ENCODE data around the gene ITSN2.

The ITSN2 gene

DNA sequence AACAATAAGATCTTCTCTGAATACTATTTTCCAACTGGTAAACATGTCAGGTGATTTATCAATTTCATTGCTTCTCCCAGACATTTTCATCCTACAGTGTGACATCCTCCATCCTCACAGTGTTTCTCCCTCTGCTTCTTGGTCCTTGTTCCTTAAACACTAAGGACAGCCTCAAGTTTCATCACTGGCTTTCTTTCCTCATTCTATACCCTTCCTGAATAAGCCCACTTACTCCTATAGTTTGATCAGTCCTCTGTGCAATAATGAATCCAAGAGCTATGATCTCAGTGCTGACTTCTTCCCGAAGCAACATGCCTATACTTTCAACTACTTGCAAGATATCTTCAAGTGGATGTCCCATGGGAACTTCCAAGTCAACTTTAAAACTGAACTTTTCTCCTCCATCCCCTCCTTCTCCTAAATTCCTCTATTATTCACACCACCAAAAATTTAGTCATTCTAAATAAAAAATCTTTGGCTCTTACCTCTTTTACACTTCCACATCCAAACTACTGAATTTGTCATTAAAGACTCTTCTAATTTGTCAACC, 97.8 kb downstream of the ITSN2 start:
- DNase-seq = no peak

DNA sequence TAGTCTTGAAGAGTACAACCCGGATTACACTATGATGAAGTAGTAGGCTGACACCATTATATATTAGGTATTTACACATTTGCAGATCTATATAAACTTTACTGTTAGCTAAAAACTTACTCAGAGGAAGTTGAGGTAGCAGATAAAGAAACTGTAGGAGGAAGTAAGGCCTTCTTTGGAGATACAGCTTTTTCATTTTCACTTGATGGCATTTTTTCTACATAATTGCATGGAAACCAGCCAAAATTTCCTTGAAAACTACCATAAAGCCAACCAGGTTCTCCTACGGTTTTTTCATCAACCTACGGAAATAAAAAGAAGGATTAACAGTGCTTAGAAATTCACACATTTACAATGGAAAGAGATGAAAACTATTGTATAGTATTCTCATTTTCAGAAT, 98.9 kb downstream of the ITSN2 start:
- DNase-seq = peak in 1 of 2 experiments; percentile 29

DNA sequence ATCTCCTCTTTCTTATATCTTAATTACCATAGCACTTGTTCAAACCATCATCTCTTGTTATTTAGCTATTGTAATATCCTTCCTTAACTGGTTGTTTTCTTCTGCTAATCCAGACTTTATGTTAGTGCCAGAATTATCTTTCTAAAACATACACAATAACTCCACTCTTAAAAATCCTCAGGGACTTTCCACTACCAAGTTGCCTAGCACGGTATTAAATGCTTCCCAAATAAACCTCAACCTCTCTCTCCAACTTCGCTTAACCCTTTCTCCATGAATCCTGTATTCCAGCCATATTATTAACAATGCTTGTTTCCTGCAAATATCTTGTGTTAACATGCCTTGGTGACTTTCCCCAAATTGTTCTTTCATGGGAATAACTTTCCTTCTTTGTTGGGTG, 101.0 kb downstream of the ITSN2 start:
- no peak for DNase-seq

DNA sequence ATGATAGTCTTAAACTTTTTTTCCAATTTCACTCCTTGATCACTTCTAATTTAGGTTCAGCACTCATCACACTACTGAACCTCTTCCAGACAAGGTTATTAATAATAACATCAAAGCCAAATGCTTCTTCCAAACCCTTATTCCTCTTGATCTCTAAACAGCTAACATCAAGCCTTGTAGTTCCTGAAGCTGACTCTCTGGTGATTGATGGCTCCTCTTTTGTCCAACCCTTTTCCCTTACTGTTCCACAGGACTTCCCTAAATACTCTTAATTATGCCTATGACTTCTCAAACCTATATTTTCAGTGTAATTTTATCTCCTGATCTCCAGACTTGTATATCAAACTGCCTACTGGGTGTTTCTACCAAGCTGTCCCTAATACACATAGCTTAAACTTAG, 101.6 kb downstream of the ITSN2 start:
- no peak for DNase-seq

DNA sequence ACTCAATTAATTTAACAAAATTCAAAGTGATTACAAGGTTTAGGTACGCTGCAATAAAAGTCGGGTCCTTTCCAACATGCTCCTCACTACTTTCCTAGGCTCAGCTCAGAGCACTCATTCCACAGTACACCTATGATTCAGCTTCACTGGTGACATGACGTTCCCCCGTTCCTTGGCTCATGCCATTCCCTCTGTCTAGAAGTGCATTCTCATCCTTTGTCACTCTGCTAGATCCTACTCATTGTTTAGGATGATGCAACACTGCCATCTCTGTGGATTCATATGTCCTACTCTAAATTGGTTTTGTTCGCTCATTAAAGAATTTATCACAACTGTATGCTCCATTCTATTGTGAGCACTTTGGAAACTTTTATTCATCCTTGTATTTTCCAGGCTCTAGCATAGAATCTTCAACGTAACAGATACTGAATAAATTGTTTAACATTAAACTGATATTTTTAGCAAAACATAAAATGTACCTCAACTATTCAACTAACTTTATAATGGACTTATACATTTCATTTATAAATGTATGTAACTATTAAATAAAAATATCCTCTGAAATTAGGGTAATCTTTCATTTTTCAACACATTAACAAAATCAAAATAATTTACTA, 106.9 kb downstream of the ITSN2 start:
- DNase-seq = no peak

DNA sequence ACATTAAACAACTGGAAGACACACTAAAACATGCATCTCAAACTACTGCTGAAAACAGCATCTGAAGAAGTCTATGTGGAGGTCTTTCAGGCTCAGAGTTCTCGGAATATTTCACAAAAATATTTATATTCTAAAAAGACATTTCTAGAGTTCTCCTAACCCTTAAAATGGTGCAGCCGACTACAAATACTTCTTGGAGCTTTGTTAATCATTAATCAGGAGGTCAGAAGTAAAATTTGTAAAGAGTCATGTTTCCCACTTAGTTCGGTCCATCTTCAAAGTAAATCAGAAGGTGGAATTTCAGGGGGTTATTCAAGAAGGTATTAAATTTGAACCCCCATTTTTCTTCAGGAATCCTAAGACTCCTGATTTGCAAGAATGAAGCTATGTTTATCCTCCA, 112.7 kb downstream of the ITSN2 start:
- DNase-seq = no peak

DNA sequence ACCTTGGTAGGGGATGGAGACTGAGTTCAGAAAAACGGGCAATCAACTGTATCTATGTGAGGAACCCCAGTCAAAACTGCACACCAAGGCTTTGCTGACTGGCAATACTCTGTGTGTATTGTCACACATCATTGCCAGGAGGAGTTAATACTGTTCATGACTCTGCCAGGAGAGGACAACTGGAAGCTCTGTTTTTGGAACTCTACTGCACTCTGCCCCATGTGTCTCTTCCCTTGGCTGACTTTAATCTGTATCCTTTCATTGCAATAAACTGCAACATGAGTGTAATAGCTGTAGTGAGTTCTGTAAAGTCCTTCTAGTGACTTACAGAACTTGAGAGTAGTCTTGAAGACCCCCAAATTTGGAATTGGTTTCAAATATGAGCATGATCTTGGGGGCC, 113.2 kb downstream of the ITSN2 start:
- no peak for DNase-seq

DNA sequence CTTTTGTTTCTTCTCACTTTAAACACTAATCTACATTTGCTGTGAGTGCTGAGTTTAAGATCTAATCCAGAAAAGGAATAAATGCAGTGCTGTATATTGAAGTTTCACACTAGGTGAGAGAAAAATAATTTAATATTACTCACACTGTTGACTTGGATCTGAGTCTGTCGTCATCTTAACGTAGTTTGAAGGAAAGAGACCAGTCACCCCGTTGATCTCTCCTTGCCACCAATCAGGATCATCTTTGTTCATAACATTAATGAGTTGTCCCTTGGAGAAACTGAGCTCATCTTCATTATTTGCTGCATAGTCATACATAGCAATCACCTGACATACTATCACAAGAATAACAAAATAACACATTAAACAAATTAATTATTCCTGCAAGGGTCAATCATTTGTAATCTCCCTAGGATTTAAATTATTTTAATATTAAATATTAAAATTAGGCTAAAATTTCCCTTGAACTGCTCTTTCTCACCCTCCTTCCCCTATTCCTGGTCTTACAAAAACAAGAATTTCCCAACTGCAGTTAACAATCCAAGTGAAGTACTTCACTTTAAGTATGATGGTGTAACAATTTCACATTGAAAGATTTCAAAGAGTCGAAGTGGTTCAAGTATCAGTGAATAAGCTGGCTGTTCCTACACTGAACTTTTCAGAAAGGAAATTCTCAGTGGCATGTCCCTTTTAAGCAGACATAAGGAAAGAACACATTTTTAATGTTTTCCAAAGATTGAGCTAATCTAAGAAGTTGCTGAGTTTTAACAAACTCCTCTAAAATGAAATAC, 114.2 kb downstream of the ITSN2 start:
- no peak for DNase-seq

DNA sequence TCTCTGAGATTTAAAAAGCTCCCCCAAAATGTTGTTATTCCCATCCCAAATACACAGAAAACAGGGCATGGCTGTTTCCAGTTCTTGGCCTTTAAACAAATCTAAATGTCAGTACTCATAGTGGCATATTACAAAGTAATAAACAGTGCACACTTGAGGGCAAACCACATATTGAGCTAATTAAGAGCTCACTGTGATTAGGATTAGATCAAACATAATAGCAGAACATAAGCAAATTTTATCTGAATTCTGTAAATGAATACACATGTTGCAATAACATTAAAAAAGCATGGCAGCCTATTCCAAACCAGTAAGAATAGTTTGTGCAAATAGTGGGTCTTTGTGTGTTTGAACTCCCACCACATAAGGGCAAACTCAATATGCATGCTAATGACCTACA, 118.8 kb downstream of the ITSN2 start:
- no peak for DNase-seq

DNA sequence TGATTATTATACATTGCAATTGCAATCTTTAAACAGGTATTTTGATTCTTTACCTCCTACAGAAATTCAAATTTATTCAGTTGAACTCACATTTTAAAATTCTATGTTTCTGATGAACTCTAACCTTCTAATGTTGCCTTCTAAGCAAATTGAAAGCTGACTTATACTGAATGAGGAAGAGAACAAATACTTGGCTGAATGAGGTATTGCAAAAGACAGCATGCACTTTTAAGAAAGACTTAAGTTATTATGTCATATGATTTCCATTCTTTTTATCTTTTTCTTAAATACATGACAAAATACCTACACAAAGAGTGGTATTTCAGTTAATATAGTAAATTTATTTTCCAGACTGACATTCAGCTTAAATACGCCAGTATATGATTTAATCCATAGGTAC, 120.8 kb downstream of the ITSN2 start:
- DNase-seq = no peak

DNA sequence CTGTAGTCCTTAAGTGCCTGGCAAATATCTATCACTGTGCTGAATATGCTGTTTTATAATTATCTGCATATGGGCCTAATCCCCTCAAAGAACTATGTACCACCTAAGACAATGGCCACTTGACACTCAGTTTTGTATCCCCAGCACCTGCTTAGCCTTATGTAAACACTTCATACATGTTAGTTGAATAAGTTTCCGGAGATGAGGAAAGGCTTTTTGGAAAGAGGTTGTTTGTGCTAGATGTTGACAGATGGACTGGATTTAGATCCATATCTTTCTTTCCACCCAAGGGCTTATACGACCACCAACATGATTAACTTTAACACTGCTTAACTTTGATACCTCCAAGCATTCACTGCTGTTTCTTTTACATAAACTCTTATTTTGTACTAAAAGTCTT, 122.2 kb downstream of the ITSN2 start:
- no peak for DNase-seq

DNA sequence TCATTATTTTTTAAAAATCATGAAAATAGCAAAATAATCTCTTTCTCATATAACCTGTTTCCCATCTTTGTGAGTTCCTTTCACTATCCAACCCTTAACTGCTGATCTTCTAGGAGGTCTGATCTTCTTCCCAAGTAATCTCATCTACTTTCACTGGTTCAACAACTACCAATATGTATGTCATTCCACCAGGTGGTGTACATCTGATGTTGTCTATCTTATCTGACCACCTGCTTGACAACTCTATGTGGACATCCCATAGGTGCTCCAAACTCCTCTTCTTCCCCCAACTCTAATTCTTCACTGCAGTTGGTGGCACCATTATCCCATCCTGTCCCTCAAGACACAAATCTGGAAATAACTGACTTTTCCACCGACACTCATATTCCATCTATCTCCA, 123.0 kb downstream of the ITSN2 start:
- DNase-seq = no peak

DNA sequence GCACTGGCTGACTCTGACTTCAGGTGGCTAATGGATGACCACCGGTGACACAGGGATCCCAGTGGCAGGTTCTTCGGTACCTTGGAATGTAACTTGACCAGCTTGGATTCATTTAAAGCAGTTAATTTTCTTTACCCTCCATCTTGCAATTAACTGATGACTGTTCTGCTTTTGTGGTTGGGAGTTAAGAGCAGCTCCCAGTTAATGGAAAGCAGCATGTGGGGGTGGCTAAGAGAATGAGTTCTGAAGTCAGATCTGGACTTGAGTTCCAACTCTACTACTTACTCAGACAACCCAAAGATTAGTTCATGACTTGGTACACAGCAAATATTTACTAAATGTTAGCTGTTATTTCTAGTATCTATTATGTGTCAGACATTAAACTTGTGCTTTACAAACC, 127.0 kb downstream of the ITSN2 start:
- DNase-seq = no peak

DNA sequence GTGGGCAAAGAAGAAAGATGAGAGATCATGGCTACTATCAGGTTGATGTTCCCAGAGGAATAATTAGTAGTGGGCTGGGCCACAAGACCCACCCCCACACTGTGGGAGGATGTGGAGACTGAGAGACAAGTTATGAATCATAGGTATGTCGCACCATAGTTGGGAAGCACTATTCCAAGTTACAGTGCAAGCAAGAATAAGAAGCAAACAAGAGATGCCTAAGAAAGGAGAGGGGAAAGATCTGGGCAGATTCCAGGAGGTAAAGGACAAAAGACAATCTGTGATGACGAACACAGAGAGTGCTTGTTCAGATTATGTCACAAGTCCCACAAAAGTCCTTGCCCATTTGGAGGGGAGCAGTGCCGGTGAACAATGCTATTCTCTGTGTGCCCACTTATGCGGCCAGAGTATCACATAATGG, 128.9 kb downstream of the ITSN2 start:
- no peak for DNase-seq

DNA sequence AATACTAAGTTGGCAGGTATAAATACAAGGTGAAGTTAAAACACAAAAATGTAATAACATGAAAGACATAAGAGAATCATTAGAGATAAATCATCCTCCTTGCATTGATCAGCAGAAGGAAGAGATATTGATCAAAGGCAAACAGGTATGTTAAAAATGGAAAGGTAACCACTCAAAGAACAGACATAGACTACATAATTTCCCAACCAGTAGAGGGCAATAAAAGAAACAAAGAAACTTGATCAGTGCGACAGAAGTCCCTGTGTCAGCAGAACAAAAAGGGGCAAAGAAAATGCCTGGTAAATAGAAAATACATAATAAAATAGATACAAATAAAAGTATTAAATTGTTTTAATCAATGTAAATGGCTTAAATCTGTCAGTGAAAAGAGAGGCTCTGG, 131.9 kb downstream of the ITSN2 start:
- peak; percentile 24 to 48 for DNase-seq

DNA sequence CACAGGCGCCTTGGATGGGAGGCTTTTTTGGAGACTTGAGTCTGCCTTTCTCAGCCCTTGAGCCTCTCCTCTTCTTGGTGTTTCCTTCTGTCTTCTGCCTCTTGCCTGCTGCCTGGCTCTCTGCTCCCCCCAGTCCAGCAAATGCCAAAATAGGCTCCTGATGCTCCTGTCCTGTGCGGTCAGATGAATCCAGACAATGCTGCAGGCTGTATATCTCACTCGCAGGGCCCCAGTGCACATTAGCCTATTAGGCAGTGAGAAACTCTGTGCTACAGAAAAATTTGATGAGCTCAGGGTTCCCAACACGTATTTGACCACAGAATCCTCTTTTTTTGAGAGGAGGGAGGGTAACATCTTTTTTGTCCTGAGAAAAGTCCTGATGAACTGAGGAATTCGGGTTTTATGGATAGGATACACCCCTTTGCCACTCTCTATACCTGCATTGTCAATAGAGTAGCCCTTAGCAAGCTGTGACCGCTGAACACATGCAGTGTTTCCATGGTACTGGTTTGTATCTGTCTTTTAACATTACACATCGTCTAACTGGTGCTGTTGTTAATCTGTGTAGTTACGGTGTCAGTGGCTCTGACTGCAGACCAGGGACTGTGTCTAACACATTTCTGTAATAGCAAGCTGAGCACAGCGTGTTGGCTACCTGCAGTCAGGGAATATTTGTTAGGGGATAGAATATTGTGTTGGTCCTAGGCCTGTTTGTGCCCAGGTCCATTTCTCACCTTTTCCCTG, 134.7 kb downstream of the ITSN2 start:
- DNase-seq = no peak

DNA sequence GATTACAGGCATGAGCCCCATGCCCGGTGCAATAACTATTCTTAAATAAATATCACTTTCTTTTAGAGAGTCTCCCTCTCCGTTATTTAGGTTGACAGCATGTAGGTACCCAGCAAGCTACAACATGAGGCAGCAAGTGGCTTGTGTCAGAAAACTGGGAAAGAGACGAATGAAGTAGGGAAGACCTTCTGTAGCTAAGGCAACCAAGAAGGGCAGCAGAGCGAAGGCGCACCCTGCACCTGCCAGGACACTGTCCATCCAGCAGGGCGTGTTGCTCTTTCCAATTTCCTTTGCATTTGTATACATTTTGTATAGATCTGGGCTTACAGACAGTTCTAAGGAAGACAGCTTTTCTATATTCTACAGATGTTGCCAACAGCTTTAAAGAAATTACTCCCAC, 137.4 kb downstream of the ITSN2 start:
- no peak for DNase-seq

DNA sequence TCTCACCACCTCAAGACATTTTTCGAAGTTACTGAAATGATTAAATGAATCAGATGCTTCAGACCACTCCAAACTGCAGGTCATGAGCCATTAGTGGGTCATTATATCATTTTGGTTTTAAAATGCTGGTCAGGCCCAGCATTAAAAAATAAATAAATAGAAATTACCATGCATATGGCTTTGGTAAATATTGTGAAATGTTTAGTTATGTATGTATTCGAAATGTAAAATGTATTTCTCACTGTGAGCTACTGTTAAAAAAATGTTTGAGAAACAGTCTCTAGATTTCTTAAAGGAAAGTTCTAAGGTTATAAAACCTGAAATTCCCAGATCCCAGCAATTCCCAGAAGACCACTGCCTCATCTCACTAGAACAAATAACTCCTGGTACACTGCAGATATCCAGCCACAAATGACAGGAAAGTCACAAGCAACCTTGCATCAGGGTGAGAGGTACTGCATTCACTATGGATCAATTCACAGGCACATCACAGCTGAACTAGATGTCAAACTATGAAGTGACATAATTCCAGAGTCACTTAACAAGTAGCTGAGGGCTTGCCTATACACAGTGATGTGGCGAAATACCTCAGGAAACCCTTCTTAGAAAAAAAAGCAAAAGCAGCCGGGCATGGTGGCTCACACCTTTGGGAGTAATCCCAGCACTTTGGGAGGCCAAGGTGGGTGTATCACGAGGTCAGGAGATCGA, 138.8 kb downstream of the ITSN2 start:
- DNase-seq = no peak

DNA sequence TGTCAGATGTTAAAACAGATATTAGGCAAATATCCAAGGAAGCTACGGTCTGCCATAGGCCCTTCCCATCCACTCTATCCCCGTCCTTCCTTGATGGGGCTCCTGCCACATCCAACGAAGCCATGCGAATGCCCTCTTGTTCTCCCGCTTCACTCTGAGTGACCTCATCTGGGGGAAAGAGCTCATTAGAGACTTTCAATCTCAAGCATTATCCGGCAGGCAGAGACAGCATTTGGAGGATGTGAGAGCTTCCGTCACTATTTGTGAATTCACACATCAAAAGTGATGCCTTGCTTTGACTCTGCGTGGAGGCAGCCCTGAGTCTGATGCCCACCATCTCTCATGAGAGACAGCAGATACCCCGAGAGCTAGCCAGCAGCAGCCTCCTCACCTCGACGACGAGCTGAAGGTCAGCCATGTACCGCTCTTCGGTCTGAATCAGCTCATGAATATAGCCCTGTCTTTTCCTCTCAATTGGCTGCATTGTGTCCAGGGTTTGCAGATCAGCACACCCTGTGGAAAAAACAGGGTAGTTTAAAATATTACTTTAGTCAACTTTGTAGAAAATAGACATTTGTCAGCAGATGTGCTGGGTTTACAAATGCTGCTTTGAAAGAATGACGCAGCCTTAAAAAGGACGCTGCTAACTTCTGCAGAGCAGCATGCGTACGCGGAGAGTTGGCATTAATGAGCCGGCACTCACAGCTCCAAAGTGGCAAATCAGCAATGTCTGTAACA, 139.6 kb downstream of the ITSN2 start:
- DNase-seq = no peak

DNA sequence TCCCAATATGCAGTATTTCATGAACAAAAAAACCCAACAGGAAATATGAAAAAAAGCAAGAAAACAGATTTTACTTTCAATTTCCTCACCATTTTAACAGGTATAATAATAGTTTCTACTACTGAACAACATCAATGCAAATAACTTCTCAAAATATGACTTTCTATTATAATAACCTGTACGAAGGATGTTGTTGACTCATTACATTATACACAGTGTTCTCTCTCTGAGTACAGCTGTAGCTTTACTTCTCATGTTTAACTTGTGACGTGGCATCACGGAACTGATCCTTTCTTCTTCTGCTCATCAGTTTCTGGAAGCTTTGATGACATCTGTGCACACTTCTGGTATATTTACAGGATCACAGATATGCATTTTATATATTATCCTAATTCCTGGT, 145.5 kb downstream of the ITSN2 start:
- DNase-seq = no peak

DNA sequence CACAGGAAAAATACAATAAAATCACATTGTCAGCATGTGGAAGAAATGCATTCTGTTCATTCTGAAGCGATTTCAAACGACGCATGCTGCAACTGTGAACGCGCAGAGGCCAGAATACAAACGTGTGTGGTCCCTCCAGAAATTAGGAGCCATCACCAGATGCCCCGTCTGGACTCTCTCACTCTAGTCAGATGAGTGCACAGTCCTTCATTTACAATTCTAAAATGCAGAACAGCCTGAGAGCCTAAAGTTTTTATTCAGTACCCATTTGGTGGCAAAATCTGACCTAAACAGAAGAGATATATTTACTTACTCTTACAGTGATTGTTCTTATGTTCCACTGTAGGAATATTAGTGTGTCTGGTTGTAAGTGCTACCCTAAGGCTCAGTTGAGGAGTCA, 148.9 kb downstream of the ITSN2 start:
- DNase-seq = no peak

DNA sequence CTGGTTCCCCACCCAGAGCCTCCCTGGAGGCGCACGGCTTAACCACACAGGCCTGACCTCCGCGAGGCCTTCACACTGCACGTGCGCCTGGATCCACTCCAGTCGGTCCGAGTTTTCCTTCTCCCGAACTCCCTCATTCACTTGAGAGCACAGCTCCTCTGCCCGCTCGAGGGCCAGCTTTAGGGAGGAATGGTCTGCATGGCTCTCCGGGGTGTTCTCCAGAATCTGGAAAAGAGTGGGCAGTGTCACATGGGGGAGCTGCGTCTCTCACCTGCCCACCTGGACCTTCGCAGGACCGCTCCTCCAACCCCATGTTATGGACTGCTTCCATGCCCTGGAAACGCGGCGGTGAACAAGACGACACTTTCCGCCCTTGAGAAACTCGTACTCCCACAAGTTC, 149.6 kb downstream of the ITSN2 start:
- DNase-seq = no peak

DNA sequence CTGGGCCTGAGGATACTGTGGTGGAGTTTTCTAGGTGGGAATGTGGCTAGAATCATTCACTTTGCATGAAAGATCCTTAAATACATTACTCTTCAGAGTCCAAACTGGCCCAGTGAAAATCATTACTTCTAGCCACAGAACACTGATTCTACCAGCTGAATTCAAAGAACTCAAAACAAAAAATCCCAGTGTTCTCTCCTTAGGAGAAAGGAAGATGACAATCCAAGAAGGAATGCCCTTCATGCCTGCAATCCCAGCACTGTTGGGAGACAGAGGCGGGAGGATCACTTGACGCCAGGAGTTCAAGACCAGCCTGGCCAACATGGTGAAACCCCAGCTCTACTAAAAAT, 150.3 kb downstream of the ITSN2 start:
- no peak for DNase-seq

Measured in Kasumi-1 (cell line).